GM19463 (cell line): ENCODE data around the gene TMTC3.
"Not testable (repeated sequence)": the region's sequence is repeated elsewhere in the genome, so short reads cannot be mapped to it uniquely, and the experiment has no call there.

Experiments used
- ATAC-seq: cut with Tn5 transposase; IDR thresholded peaks from one replicate; pipeline ENCODE4 v1.9.1; 2021; ENCODE audit warnings: mild to moderate bottlenecking, moderate library complexity; ENCODE audit not compliant: unreplicated experiment

Gene TMTC3

GRCh38 chr12:88163371-88163770 is 21.3 kb downstream of the TMTC3 start:
- no peak for ATAC-seq

- ATAC-seq = no peak
Observed at GRCh38 chr12:88166179-88166578, 24.1 kb downstream of the TMTC3 start.

- no peak for ATAC-seq
Observed at GRCh38 chr12:88167384-88167783, 25.3 kb downstream of the TMTC3 start.

- no peak for ATAC-seq
Observed at GRCh38 chr12:88172844-88173407, 30.8 kb downstream of the TMTC3 start.

- no peak for ATAC-seq
Observed at GRCh38 chr12:88175544-88175943, 33.4 kb downstream of the TMTC3 start.

GRCh38 chr12:88179436-88180014 is 37.4 kb downstream of the TMTC3 start:
- no peak for ATAC-seq

GRCh38 chr12:88181881-88182280 is 39.8 kb downstream of the TMTC3 start:
- ATAC-seq = no peak

- ATAC-seq = no peak
Observed at GRCh38 chr12:88182416-88182815, 40.3 kb downstream of the TMTC3 start.

GRCh38 chr12:88184196-88184595 is 42.1 kb downstream of the TMTC3 start:
- no peak for ATAC-seq

- ATAC-seq = no peak
Observed at GRCh38 chr12:88185279-88185678, 43.2 kb downstream of the TMTC3 start.

- peak; percentile 98 for ATAC-seq
Observed at GRCh38 chr12:88185988-88186387, 43.9 kb downstream of the TMTC3 start.

- ATAC-seq = no peak
Observed at GRCh38 chr12:88187571-88187970, 45.5 kb downstream of the TMTC3 start.

GRCh38 chr12:88188180-88188579 is 46.1 kb downstream of the TMTC3 start:
- no peak for ATAC-seq

GRCh38 chr12:88192426-88192825 is 50.3 kb downstream of the TMTC3 start:
- ATAC-seq = no peak

GRCh38 chr12:88194868-88195267 is 52.8 kb downstream of the TMTC3 start:
- ATAC-seq = no peak

GRCh38 chr12:88200029-88200428 is 57.9 kb downstream of the TMTC3 start:
- ATAC-seq = no peak

- no peak for ATAC-seq
Observed at GRCh38 chr12:88202500-88202899, 60.4 kb downstream of the TMTC3 start.

- ATAC-seq = no peak
Observed at GRCh38 chr12:88206601-88207000, 64.5 kb downstream of the TMTC3 start.

- no peak for ATAC-seq
Observed at GRCh38 chr12:88207921-88208620, 66.0 kb downstream of the TMTC3 start.

- ATAC-seq = no peak
Observed at GRCh38 chr12:88208661-88209060, 66.6 kb downstream of the TMTC3 start.

GRCh38 chr12:88210311-88210710 is 68.2 kb downstream of the TMTC3 start:
- ATAC-seq = not testable (repeated sequence)

- ATAC-seq = no peak
Observed at GRCh38 chr12:88218293-88218692, 76.2 kb downstream of the TMTC3 start.
